HG02884 (cell line): ENCODE measurements around the gene FSTL5.

ENCODE experiments used
- ATAC-seq: cut with Tn5 transposase; IDR thresholded peaks from one replicate; pipeline ENCODE4 v1.9.1; 2021; ENCODE audit warnings: mild to moderate bottlenecking, moderate library complexity; ENCODE audit not compliant: unreplicated experiment

The FSTL5 gene

GRCh38 chr4:161601011-161601410 is 562.8 kb downstream of the FSTL5 start:
- ATAC-seq: no peak

GRCh38 chr4:161595230-161595771 is 568.5 kb downstream of the FSTL5 start:
- no peak for ATAC-seq

GRCh38 chr4:161585011-161585410 is 578.8 kb downstream of the FSTL5 start:
- ATAC-seq: no peak

- no peak for ATAC-seq
Measured at GRCh38 chr4:161583549-161583948, 580.3 kb downstream of the FSTL5 start.

- ATAC-seq: no peak
Measured at GRCh38 chr4:161581262-161582230, 582.3 kb downstream of the FSTL5 start.

- no peak for ATAC-seq
Measured at GRCh38 chr4:161577579-161578301, 586.1 kb downstream of the FSTL5 start.

GRCh38 chr4:161573836-161574235 is 590.0 kb downstream of the FSTL5 start:
- ATAC-seq: no peak

GRCh38 chr4:161564230-161564834 is 599.5 kb downstream of the FSTL5 start:
- no peak for ATAC-seq

GRCh38 chr4:161555689-161556660 is 607.8 kb downstream of the FSTL5 start:
- peak; percentile 60 for ATAC-seq

- ATAC-seq: no peak
Measured at GRCh38 chr4:161554372-161554990, 609.3 kb downstream of the FSTL5 start.

GRCh38 chr4:161546902-161547301 is 616.9 kb downstream of the FSTL5 start:
- ATAC-seq: no peak

GRCh38 chr4:161540265-161540664 is 623.5 kb downstream of the FSTL5 start:
- ATAC-seq: no peak

GRCh38 chr4:161538941-161539340 is 624.9 kb downstream of the FSTL5 start:
- no peak for ATAC-seq

GRCh38 chr4:161530710-161531109 is 633.1 kb downstream of the FSTL5 start:
- ATAC-seq: no peak

- no peak for ATAC-seq
Measured at GRCh38 chr4:161525121-161525520, 638.7 kb downstream of the FSTL5 start.

- ATAC-seq: no peak
Measured at GRCh38 chr4:161522031-161522430, 641.8 kb downstream of the FSTL5 start.

GRCh38 chr4:161519611-161520010 is 644.2 kb downstream of the FSTL5 start:
- no peak for ATAC-seq

GRCh38 chr4:161517941-161518340 is 645.9 kb downstream of the FSTL5 start:
- ATAC-seq: no peak

- no peak for ATAC-seq
Measured at GRCh38 chr4:161505141-161505540, 658.7 kb downstream of the FSTL5 start.

GRCh38 chr4:161498155-161498554 is 665.6 kb downstream of the FSTL5 start:
- ATAC-seq: no peak
